OCI-LY1 (cell line): ENCODE data around the gene SSBP3.

ENCODE experiments used
- H2AFZ ChIP-seq: fragments of 200-600 bp; sonication (generic), shearing (Covaris generic); 2 replicates; pipeline ENCODE4 v1.6.0; 2014; ENCODE audit warnings: antibody characterized with exemption, mild to moderate bottlenecking, low read length
- H3F3A ChIP-seq: fragments of 200-600 bp; sonication (generic), shearing (Covaris generic); 2 replicates; pipeline ENCODE4 v1.6.0; 2014; ENCODE audit warnings: mild to moderate bottlenecking, antibody characterized with exemption, low read length, moderate library complexity; ENCODE audit not compliant: insufficient read depth
- H3K27ac ChIP-seq: fragments of 200-600 bp; sonication (generic); 2 replicates; pipeline ENCODE4 v1.5.1; 2014; ENCODE audit warnings: low read length, mixed run types, mild to moderate bottlenecking, low read depth; ENCODE audit not compliant: poor library complexity, severe bottlenecking
- H3K27me3 ChIP-seq: fragments of 200-600 bp; sonication (generic); 2 replicates; pipeline ENCODE4 v1.6.0; 2014; ENCODE audit warnings: antibody characterized with exemption, mild to moderate bottlenecking, low read length, moderate library complexity; ENCODE audit not compliant: insufficient read depth
- H3K36me3 ChIP-seq: fragments of 200-600 bp; sonication (generic); 2 replicates; pipeline ENCODE4 v1.6.1; 2014; ENCODE audit warnings: mild to moderate bottlenecking, antibody characterized with exemption, low read length, moderate library complexity, mixed read lengths; ENCODE audit not compliant: insufficient read depth
- H3K4me1 ChIP-seq: fragments of 200-600 bp; sonication (generic); 2 replicates; pipeline ENCODE4 v1.5.1; 2014; ENCODE audit warnings: mild to moderate bottlenecking, low read length, moderate library complexity; ENCODE audit not compliant: insufficient read depth, severe bottlenecking
- H3K4me2 ChIP-seq: fragments of 200-600 bp; sonication (generic), shearing (Covaris generic); 2 replicates; pipeline ENCODE4 v1.6.1; 2014; ENCODE audit warnings: low read length
- H3K4me3 ChIP-seq: fragments of 200-600 bp; sonication (generic); 2 replicates; pipeline ENCODE4 v1.5.1; 2014; ENCODE audit warnings: low read length, low read depth, mild to moderate bottlenecking, mixed read lengths; ENCODE audit not compliant: poor library complexity, severe bottlenecking
- H3K79me2 ChIP-seq: fragments of 200-600 bp; shearing (Covaris generic); 2 replicates; pipeline ENCODE4 v1.6.1; 2016; ENCODE audit warnings: mixed run types, low read length, mixed read lengths; ENCODE audit not compliant: insufficient read depth
- H3K9ac ChIP-seq: fragments of 200-600 bp; sonication (generic), shearing (Covaris generic); 2 replicates; pipeline ENCODE4 v1.6.1; 2014; ENCODE audit warnings: mild to moderate bottlenecking, low read length, mixed read lengths
- H3K9me2 ChIP-seq: fragments of 200-600 bp; sonication (generic), shearing (Covaris generic); 2 replicates; pipeline ENCODE4 v1.6.1; 2014; ENCODE audit warnings: low read depth, mild to moderate bottlenecking, low read length, mixed read lengths
- H3K9me3 ChIP-seq: fragments of 200-600 bp; shearing (Covaris generic); 2 replicates; pipeline ENCODE4 v1.6.1; 2014; ENCODE audit warnings: low read length, mixed read lengths
- H4K20me1 ChIP-seq: fragments of 200-600 bp; sonication (generic), shearing (Covaris generic); 2 replicates; pipeline ENCODE4 v1.6.0; 2016; ENCODE audit warnings: mild to moderate bottlenecking, low read length; ENCODE audit not compliant: insufficient read depth
- EZH2 ChIP-seq: fragments of 200-600 bp; sonication (generic), shearing (Covaris generic); IDR thresholded peaks from 2 replicates; pipeline ENCODE4 v1.8.0; 2017; ENCODE audit warnings: borderline replicate concordance, mixed run types, mild to moderate bottlenecking, antibody characterized with exemption, low read length, moderate library complexity, mixed read lengths
- TF ChIP-seq, protein P1 (sequence below): fragments of 200-600 bp; sonication (generic), shearing (Covaris generic); IDR thresholded peaks from 2 replicates; pipeline ENCODE4 v1.5.1; 2017; ENCODE audit warnings: mild to moderate bottlenecking, antibody characterized with exemption, low read length, moderate library complexity, mixed read lengths

The SSBP3 gene

DNA sequence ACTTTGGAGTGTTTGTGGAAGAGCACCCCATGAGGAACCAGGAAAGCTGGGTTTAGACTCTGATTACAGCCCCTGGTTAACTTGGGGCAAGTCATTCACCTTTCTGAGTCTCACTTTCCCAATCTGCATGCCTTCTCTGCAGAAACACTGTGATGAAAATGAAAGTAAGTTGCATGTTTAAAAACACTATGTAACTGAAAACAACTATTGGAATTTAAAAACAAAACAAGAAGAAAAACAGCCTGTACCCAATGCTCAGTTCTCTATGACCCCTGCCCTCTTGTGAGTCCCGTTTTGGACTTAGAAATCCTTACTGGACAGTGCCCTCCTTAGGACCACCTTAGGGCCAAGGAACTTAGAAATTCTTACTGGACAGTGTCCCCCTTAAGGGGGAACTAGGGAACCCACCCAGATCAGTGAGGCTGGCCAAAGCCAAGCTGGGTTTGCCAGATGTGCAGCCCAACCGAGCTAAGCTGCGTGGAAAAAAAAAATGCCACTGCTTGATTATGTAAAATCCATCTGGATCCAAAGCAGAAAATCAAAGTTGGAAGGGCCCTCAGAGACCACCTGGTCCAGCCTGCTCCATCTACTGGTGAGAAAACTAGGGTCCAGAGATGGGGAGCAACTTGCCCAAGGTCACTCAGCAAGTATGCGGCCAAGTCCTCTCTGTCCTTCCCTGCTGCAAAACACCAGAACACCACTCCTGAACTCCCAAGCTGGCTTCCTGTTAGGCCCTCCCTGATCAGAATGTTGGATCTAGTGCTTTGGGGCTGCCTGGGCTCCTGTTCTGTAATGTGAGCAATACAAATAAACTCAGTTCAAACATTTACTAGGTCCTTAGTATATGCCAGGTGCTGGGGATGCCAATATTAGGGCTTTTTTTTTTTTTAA lies 128.5 kb downstream of the SSBP3 start:
- no peak for TF ChIP-seq EZH2
- TF ChIP-seq, protein P1, sequence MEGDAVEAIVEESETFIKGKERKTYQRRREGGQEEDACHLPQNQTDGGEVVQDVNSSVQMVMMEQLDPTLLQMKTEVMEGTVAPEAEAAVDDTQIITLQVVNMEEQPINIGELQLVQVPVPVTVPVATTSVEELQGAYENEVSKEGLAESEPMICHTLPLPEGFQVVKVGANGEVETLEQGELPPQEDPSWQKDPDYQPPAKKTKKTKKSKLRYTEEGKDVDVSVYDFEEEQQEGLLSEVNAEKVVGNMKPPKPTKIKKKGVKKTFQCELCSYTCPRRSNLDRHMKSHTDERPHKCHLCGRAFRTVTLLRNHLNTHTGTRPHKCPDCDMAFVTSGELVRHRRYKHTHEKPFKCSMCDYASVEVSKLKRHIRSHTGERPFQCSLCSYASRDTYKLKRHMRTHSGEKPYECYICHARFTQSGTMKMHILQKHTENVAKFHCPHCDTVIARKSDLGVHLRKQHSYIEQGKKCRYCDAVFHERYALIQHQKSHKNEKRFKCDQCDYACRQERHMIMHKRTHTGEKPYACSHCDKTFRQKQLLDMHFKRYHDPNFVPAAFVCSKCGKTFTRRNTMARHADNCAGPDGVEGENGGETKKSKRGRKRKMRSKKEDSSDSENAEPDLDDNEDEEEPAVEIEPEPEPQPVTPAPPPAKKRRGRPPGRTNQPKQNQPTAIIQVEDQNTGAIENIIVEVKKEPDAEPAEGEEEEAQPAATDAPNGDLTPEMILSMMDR, result no peak
- Histone ChIP-seq H3K27ac (no peak overlapping the region), H3K27me3 (no peaks in the 10 kb centered on the region), H3K9me3 (no peaks in the 10 kb centered on the region), H3K9ac (no peak overlapping the region), H3K4me1 (peaks cover 10% of the 10 kb centered on the region), H3K9me2 (no peaks in the 10 kb centered on the region), H3F3A (no peaks in the 10 kb centered on the region), H3K4me3 (no peak overlapping the region), H4K20me1 (no peaks in the 10 kb centered on the region), H2AFZ (no peak overlapping the region), H3K79me2 (no peaks in the 10 kb centered on the region), H3K4me2 (no peak overlapping the region), H3K36me3 (no peaks in the 10 kb centered on the region)

DNA sequence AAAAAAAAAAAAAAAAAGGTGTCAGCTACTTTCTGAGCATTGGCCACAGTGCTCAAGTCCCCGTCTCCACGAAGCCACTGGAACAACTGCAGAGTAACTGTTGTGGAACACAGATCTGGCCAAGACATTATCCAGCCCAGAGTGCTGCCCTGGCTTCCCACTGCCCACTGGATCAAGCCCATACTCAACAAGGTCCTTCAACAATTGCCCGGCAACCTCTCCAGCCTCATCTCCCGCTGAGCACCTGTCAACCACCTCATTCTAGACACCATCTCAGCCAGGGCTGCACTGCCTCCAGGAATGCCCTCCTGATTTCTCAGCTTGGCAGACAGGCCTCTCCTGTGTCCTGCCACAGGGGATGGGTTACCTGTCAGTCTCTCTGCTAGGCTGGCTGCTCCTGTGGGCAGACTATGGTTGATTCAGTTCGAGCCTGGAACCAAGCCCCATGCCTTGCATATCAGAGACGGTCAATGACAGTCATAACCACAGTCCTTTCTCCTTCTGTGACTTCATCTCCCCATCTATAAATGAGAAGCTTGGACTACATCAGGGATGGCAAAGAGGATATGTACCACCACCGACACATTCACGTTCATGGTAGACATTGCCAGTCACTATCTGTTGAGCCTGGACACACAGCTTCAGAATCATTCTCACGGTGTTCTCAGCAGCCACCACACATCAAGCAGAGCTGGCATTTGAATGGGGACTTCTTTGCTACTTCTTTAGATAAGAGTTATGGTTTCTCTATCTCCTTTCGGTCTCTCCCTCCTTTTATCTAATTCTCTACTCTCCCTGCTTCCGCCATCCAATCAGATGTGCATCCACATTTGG lies 129.4 kb downstream of the SSBP3 start:
- no peak overlapping the region for H3K4me3 ChIP-seq
- no peaks in the 10 kb centered on the region for H3K27me3 ChIP-seq
- no peaks in the 10 kb centered on the region for H3F3A ChIP-seq
- no peaks in the 10 kb centered on the region for H4K20me1 ChIP-seq
- no peak for TF ChIP-seq EZH2
- TF ChIP-seq, protein P1, result no peak
- H3K9me2 ChIP-seq, result no peaks in the 10 kb centered on the region
- no peak overlapping the region for H3K27ac ChIP-seq
- no peak overlapping the region for H3K4me2 ChIP-seq
- no peak overlapping the region for H3K9ac ChIP-seq
- H2AFZ ChIP-seq, result no peak overlapping the region
- no peaks in the 10 kb centered on the region for H3K9me3 ChIP-seq
- H3K36me3 ChIP-seq, result no peaks in the 10 kb centered on the region
- H3K79me2 ChIP-seq, result no peaks in the 10 kb centered on the region
- peaks cover 14% of the 10 kb centered on the region for H3K4me1 ChIP-seq

DNA sequence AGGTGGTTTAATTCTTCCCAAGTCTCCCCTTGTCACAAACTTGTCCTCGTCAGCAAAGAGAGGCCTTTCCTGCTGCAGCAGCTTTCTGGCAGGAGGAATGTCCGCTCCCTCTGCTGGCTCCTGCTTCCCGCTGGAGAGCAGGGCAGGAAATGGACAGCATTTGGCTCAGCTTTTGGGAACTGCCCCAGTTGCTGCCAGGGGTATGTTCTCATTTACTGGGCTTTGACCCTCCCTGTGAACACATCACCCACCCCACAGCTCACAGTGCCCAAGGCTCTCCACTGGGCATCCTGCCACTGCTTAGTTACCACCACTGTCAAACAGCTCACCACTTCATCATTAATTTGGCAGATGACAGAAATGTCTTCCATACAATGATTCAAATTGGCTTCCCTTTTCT lies 130.8 kb downstream of the SSBP3 start:
- H3K4me2 ChIP-seq, result no peak overlapping the region
- no peaks in the 10 kb centered on the region for H3K27me3 ChIP-seq
- H3K27ac ChIP-seq, result no peak overlapping the region
- H3K9me3 ChIP-seq, result no peaks in the 10 kb centered on the region
- H3F3A ChIP-seq, result no peaks in the 10 kb centered on the region
- no peak overlapping the region for H2AFZ ChIP-seq
- TF ChIP-seq EZH2, result no peak
- TF ChIP-seq, protein P1, result no peak
- H3K9me2 ChIP-seq, result no peaks in the 10 kb centered on the region
- no peak overlapping the region for H3K4me3 ChIP-seq
- H3K9ac ChIP-seq, result no peak overlapping the region
- H3K4me1 ChIP-seq, result peaks cover 14% of the 10 kb centered on the region
- H3K79me2 ChIP-seq, result no peaks in the 10 kb centered on the region
- H4K20me1 ChIP-seq, result no peaks in the 10 kb centered on the region
- H3K36me3 ChIP-seq, result no peaks in the 10 kb centered on the region
